K562 (cell line): ENCODE measurements around the gene MUCL3. TPM values are rescaled to one million over a fixed set of nuclear protein-coding genes. Genes with fewer than 3 reads are reported as not detected.
A peak's percentile ranks its signal among the peaks of the same experiment; 100 is the strongest.

Source experiments
- ATF7 ChIP-seq: fragments of 450-650 bp; IDR thresholded peaks from 2 replicates; pipeline ENCODE4 v1.7.1; 2014; ENCODE audit warnings: mild to moderate bottlenecking, moderate library complexity
- CBFB ChIP-seq: sonication (generic); formaldehyde crosslinking; IDR thresholded peaks from 2 replicates; pipeline ENCODE4 v1.4.0; 2020; ENCODE audit warnings: mild to moderate bottlenecking, missing genetic modification reagents
- CXXC5 ChIP-seq: fragments of 250-450 bp; sonication (Bioruptor Pico); IDR thresholded peaks from 2 replicates; pipeline ENCODE4 v1.8.0; 2022; ENCODE audit warnings: inconsistent platforms, mild to moderate bottlenecking, moderate library complexity
- GTF2A2 ChIP-seq: IDR thresholded peaks from 2 replicates; pipeline ENCODE4 v1.6.1; 2016; ENCODE audit warnings: mild to moderate bottlenecking, missing genetic modification characterization, missing compliant biosample characterization
- PCBP2 ChIP-seq: fragments of 200-400 bp; formaldehyde crosslinking; IDR thresholded peaks from 2 replicates; pipeline ENCODE4 v1.6.1; 2018; ENCODE audit warnings: low read length, low read depth, mild to moderate bottlenecking, moderate library complexity; ENCODE audit not compliant: poor library complexity, severe bottlenecking
- PTTG1 ChIP-seq: fragments of 450-650 bp; IDR thresholded peaks from 2 replicates; pipeline ENCODE4 v1.6.1; 2016; ENCODE audit warnings: low read depth, mild to moderate bottlenecking, missing genetic modification characterization, missing compliant biosample characterization
- PURB ChIP-seq: sonication (generic); formaldehyde crosslinking; IDR thresholded peaks from 2 replicates; pipeline ENCODE4 v1.9.0; 2021; ENCODE audit warnings: low read depth, mild to moderate bottlenecking, missing genetic modification reagents
- RBM39 ChIP-seq: fragments of 200-400 bp; formaldehyde crosslinking; optimal IDR thresholded peaks from 2 replicates; pipeline ENCODE3; 2018; ENCODE audit warnings: low read depth, low read length
- ZFP36 ChIP-seq: fragments of 150-350 bp; IDR thresholded peaks from 2 replicates; pipeline ENCODE4 v1.6.1; 2018; ENCODE audit warnings: low read length, low read depth; ENCODE audit not compliant: partially characterized antibody
- polyA plus RNA-seq, 8 experiments: library from polyadenylated mRNA; depleted of rRNA in 4 of 8; stranded (reverse) in 5 of 8; unstranded in 3 of 8; fragments of >200 nt; fragmentation: Nextera tagmentation in 2 of 8; fragmentation: Illumina TruSeq in 1 of 8; extraction: Ambion mirVana in 2 of 8; extraction: Trizol in 1 of 8; gene quantifications; 2 replicates each; pipeline versions ENCODE4 v1.2.1 to v1.2.3, GENCODE V29; 2011 to 2014; ENCODE audit warnings: inconsistent platforms in 1 of 8, missing spikeins in 1 of 8
- total RNA-seq, 7 experiments: library from RNA; depleted of rRNA in 6 of 7; stranded (reverse); fragments of >200 nt in 6 of 7; fragmentation: Illumina TruSeq in 2 of 7; extraction: Trizol in 2 of 7; gene quantifications; 2 replicates each; pipeline versions ENCODE4 v1.2.1 to v1.2.3, GENCODE V29; 2011 to 2021; ENCODE audit warnings: low replicate concordance in 1 of 7
- TF ChIP-seq, protein P1 (sequence below): fragments of 200-800 bp; sonication (Bioruptor generic); IDR thresholded peaks from 2 replicates; pipeline ENCODE4 v1.6.1; 2017; ENCODE audit warnings: missing genetic modification characterization, missing compliant biosample characterization
- TF ChIP-seq, protein P2 (sequence below), 2 experiments: IDR thresholded peaks in 1 of 2; conservative IDR thresholded peaks in 1 of 2; 2 replicates each; pipeline ENCODE4 v1.6.1; 2016; ENCODE audit warnings: low read depth in 2 of 2, mild to moderate bottlenecking in 1 of 2, missing compliant biosample characterization in 1 of 2, missing genetic modification characterization in 1 of 2, moderate library complexity in 1 of 2

The MUCL3 gene
- total and polyA plus RNA-seq, 9 of the 15 experiments (the other 6 are each of a cell fraction or from before 2014, with no cell fraction given): 0.07 TPM; not detected in 8

DNA sequence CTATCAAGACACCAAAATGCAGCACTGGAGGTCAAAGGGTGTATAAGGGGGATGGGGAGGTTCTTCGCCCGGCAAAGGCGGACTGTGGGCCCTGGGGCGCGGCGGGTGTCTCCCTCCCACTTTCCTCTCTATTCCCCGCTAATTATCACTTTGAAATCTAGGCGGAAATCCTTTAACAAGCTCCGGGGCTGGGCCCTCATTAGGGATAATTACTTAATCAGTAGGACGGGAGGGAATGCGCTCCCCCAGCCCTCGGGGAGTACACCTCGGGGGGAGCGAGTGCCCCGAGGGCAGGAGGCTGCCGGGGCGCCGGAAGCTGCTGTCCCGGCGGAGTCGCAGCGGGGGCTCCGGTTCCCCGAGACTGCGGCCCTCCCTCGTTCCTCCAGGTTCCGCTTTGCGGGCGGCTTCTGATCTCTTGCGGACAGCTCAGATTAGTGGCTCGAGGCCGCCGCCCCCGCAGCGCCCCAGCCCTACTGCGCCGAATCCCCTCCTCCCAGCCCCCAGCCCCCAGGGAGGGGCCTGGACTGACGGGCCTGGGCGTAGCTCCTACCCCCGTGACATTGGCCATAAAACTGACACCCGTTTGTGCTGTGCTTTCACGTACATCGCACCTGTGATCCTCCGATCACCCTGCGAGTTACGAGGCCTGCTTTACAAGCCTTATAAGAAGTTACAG is 14.7 kb downstream of the MUCL3 start (continued):
- TF ChIP-seq, protein P1, sequence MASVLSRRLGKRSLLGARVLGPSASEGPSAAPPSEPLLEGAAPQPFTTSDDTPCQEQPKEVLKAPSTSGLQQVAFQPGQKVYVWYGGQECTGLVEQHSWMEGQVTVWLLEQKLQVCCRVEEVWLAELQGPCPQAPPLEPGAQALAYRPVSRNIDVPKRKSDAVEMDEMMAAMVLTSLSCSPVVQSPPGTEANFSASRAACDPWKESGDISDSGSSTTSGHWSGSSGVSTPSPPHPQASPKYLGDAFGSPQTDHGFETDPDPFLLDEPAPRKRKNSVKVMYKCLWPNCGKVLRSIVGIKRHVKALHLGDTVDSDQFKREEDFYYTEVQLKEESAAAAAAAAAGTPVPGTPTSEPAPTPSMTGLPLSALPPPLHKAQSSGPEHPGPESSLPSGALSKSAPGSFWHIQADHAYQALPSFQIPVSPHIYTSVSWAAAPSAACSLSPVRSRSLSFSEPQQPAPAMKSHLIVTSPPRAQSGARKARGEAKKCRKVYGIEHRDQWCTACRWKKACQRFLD (CRISPR knock-in tag): peak; percentile 82
- TF ChIP-seq RBM39 (no peak), ATF7 (peak; percentile 86), CXXC5 (CRISPR knock-in tag) (peak; percentile 97), ZFP36 (peak; percentile 10), CBFB (peak; percentile 80), PURB (CRISPR knock-in tag) (no peak), GTF2A2 (tag) (peak; percentile 91), PCBP2 (no peak), PTTG1 (tag) (no peak)
- TF ChIP-seq, protein P2, sequence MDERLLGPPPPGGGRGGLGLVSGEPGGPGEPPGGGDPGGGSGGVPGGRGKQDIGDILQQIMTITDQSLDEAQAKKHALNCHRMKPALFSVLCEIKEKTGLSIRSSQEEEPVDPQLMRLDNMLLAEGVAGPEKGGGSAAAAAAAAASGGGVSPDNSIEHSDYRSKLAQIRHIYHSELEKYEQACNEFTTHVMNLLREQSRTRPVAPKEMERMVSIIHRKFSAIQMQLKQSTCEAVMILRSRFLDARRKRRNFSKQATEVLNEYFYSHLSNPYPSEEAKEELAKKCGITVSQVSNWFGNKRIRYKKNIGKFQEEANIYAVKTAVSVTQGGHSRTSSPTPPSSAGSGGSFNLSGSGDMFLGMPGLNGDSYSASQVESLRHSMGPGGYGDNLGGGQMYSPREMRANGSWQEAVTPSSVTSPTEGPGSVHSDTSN (CRISPR knock-in tag; IDR thresholded peaks at IDR 0.05; ENCODE audit: low read depth): peak; percentile 30; the same call in 1 of the 2 replicates
- TF ChIP-seq, protein P2 (tag; conservative IDR thresholded peaks at IDR 0.05; ENCODE audit: low read depth): peak; percentile 86
- TF ChIP-seq, all 486 proteins: peak for 140
